GM18505 (cell line): Measurements from ENCODE around the gene YDJC.
A peak's percentile ranks its signal among the peaks of the same experiment; 100 is the strongest.
"Not testable (repeated sequence)": the region's sequence is repeated elsewhere in the genome, so short reads cannot be mapped to it uniquely, and the experiment has no call there.

Source experiments
- ATAC-seq: cut with Tn5 transposase; IDR thresholded peaks from one replicate; pipeline ENCODE4 v1.9.1; 2021; ENCODE audit not compliant: unreplicated experiment
- POLR2A ChIP-seq: IDR thresholded peaks from 4 replicates; pipeline ENCODE4 v1.6.1; 2011; ENCODE audit warnings: borderline replicate concordance; ENCODE audit not compliant: insufficient read depth, insufficient read length; ENCODE audit errors: extremely low read depth

YDJC gene, protein sequence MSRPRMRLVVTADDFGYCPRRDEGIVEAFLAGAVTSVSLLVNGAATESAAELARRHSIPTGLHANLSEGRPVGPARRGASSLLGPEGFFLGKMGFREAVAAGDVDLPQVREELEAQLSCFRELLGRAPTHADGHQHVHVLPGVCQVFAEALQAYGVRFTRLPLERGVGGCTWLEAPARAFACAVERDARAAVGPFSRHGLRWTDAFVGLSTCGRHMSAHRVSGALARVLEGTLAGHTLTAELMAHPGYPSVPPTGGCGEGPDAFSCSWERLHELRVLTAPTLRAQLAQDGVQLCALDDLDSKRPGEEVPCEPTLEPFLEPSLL

DNA sequence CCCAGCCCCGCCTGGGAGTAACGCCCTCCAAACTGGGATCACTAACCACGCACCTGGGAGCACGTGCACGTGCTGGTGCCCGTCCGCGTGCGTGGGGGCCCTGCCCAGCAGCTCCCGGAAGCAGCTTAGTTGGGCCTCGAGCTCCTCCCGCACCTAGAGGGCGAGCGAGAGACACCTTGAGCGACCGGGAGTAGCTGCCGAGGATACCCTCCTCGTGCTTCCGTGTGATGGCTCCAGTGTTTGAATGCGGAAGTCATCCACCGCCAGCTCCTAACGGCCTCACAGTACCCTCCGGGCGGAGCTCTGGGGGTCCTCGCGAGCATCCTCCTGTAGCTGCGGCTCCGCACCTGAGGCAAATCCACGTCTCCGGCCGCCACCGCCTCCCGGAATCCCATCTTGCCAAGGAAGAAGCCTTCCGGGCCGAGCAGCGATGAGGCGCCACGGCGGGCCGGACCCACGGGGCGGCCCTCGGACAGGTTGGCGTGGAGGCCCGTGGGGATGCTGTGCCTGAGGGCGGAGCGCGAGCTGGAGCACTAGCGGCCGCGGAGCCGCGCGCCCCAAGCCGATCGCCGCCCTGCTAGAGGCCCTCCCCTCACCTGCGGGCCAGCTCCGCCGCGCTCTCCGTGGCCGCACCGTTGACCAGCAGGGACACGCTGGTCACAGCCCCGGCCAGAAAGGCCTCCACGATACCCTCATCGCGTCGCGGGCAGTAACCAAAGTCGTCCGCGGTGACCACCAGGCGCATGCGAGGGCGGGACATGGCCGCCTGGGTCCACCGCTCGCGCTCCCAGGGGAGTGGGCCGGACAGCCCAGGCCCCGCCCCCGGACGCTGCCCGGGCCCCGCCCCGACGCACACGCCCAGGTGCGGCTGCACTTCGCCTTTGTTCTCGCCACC is at the start of gene YDJC:
YDJC (minus strand) TSS at position 768 of the 895 bp plus-strand sequence; CDS start at position 760, 8 bp downstream.
- TF ChIP-seq POLR2A = peak; percentile 80
- peak; percentile 80 for ATAC-seq

DNA sequence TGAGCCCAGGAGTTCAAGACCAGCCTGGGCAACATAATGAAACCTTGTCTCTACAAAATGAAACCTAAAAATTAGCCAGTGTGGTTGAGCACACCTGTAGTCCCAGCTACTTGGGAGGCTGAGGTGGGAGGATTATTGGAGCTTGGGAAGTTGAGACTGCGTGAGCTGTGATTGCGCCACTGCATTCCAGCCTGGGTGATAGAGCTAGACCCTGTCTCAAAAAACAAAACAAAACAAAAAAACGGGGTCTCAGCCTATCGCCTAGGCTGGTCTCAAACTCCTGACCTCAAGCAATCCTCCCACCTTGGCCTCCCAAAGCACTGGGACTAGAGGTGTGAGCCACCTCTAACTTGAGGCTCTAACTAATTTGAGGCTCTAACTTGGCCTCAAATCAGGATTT is 49.6 kb upstream of the YDJC start:
- TF ChIP-seq POLR2A = no peak
- ATAC-seq = no peak

DNA sequence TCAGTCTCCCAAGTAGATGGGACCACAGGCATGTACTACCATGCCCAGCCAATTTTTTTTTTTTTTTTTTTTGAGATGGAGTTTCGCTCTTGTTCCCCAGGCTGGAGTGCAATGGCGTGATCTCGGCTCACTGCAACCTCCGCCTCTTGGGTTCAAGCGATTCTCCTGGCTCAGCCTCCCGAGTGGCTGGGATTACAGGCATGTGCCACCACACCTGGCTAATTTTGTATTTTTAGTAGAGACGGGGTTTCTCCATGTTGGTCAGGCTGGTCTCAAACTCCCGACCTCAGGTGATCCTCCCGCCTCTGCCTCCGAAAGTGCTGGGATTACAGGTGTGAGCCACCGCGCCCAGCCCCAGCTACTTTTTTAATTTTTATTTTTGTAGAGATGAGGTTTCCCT is 49.0 kb upstream of the YDJC start:
- not testable (repeated sequence) for ATAC-seq

GRCh38 chr22:21677606-21678443 is 48.0 kb upstream of the YDJC start:
- ATAC-seq = no peak
- TF ChIP-seq POLR2A = no peak

DNA sequence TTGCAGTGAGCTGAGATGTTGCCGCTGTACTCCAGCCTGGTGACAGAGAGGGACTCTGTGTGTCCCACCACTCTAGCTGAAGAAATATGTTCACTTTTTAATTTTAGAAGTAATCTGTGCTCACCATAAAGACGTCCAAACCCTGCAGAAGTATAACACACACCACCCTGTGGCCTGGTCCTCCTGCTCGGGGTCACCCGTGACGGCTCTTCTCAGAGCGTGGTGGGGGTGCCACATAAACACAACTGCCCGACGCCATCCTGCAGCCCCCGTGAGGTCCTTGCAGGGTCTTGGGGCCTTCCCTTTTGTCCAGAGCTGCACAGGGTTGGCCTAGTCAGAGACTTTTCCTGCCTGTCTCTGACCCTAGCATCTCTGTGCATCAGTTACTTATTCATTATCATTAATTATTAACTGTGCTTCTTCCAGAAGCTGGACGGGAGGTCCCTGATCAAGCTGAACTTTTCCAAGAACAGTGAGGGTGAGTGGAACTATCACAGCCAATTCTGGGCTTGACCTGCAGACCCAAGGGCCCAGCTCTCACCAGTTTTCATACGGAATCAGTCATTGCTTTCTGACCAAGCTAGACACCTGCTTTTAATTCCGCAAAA is 44.9 kb upstream of the YDJC start:
- no peak for TF ChIP-seq POLR2A
- no peak for ATAC-seq

DNA sequence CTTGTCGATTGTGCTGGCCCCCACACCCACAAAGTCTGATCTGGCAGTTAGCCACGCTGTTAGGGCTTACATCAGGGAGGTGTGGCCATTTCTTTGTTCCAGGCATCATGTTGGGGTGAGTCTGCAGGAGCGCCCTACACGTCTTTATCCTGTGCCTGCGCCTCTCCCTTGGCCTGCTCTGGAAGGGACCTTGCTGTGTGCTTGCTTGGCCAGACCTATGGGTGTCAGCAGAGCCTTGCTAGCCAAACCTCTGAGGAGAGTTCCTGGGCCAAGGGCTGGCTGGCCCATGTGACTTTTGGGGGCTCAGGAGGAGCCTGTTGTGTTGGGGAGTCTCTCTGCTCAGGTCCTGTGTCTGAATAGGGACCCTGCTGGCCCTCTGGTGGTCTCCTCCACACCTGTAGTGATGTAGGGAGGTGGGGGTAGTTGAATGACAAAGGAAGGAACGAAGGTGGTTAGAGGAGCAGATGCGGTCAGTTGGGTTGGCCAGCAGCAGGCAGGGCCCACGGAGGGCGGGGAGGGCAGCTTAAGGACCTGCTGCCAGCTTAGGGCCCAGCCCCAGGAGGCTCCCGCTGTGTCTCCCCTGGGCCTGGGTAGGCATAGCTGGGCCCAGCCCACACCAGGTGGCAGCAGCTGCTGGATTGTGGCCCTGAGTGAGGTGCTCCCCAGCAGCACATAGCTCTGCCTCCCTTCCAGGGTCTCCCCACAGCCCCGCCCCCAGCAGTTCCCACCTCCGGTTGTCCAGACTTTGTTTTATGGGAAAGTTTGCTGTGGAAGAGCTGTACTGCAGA is 43.9 kb upstream of the YDJC start:
- ATAC-seq = no peak
- TF ChIP-seq POLR2A = no peak

DNA sequence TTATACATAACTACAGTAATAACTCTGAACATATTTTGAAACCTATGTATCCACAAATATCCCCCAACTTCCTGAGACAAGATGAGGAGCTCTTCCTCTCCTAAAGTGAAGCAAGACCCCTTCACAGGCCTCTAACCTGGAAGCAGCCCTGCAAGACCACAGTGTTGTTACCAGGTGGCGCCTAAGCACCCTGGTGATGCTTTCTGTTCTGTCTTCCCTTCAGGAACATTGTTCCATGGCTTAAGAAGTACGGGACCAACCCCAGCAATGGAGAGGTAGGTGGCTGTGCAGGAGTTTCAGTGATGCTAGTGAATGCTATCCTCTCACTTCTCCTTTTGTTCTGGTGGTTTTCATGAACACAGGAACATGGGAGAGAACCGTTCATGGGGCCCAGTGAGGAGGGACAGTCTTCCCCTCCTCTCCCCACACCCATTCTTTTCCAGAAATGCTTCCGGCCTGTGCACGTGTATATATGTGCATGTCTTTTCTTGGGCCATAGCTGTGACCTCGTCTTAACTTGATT is 42.3 kb upstream of the YDJC start:
- ATAC-seq = no peak
- TF ChIP-seq POLR2A = no peak

DNA sequence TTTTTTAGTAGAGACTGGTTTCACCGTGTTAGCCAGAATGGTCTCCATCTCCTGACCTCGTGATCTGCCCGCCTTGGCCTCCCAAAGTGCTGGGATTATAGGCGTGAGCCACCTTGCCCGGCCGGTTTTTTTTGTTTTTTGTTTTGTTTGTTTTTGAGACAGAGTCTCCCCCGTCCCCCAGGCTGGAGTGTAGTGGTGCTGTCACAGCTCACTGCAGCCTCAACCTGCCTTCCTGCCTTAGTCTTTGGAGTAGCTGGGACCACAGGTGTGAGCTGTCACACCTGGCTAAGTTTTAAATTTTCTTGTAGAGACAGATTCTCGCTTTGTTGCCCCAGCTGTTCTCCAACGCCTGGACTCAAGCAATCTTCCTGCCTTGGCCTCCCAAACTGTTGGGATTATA is 39.2 kb upstream of the YDJC start:
- no peak for TF ChIP-seq POLR2A
- ATAC-seq = no peak

GRCh38 chr22:21666786-21667185 is 37.0 kb upstream of the YDJC start:
- no peak for TF ChIP-seq POLR2A
- ATAC-seq = no peak

DNA sequence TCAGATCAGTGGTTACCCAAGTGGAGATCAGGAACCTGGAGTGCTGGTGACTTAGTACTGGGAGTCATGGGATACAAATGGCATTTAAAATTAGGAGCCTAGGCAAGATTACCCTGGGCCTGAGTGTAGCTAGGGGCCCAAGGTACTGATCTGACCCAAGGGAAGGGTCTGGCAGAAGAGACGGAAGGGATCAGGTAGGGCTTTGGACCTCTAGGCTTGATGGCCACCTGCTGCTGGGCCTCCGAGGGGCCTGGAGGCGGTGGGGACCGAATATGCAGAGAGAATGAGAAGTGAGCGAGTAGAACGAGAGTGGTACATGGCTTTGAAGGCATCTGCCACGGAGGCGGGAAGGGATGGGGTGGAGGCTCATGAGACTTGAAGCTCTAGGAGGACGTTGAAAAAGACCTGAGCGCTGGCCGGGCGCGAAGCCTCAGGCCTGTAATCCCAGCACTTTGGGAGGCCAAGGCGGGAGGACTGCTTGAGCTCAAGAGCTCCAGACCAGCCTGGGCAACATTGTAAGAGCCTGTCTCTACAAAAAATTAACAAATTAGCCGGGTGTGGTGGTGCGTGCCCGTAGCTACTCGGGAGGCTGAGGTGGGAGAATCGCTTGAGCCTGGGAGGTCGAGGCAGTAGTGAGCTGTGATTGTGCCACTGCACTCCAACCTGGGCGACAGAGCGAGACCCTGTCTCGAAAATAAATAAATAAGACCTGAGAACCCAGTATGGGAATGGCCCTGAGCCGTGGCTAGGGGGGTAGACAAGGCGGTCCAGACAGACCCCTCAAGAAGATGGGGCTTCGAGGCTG is 35.4 kb upstream of the YDJC start:
- no peak for ATAC-seq
- TF ChIP-seq POLR2A = no peak

GRCh38 chr22:21663738-21664137 is 33.9 kb upstream of the YDJC start:
- TF ChIP-seq POLR2A = no peak
- ATAC-seq = no peak
